Lower lobe of right lung (tissue), 2 donors: ENCODE results near the gene TMEM87A. TPM values are rescaled to one million over a fixed set of nuclear protein-coding genes. Genes with fewer than 3 reads are reported as not detected.
"Not testable (repeated sequence)": the region's sequence is repeated elsewhere in the genome, so short reads cannot be mapped to it uniquely, and the experiment has no call there.

ENCODE experiments used
- ATAC-seq, 2 donors: fragments of 200-7000 bp; cut with Tn5 transposase; one replicate each; pipeline ENCODE4 v1.9.1; 2020 to 2022; ENCODE audit warnings: mild to moderate bottlenecking in 2 of 2, moderate library complexity in 2 of 2
- DNase-seq: peaks from one replicate; pipeline ENCODE4 v3.0.0-alpha.2; 2020
- H3K27ac ChIP-seq: fragments of 200-600 bp; one replicate; pipeline ENCODE4 v1.8.0; 2022
- H3K27me3 ChIP-seq: fragments of 200-600 bp; one replicate; pipeline ENCODE4 v1.8.0; 2022; ENCODE audit warnings: low read depth
- H3K36me3 ChIP-seq: fragments of 200-600 bp; one replicate; pipeline ENCODE4 v1.8.0; 2022; ENCODE audit warnings: mild to moderate bottlenecking
- H3K4me1 ChIP-seq: fragments of 200-600 bp; one replicate; pipeline ENCODE4 v1.8.0; 2022
- H3K4me3 ChIP-seq: fragments of 200-600 bp; one replicate; pipeline ENCODE4 v1.8.0; 2022; ENCODE audit warnings: mild to moderate bottlenecking
- H3K9me3 ChIP-seq: fragments of 200-600 bp; one replicate; pipeline ENCODE4 v1.8.0; 2022
- intact Hi-C: fragments of 100-400 bp; cut with DNase I; formaldehyde crosslinking; loops from one replicate; pipeline ENCODE4 v1.11.0; 2022
- total RNA-seq: library from RNA; stranded (reverse); fragmentation: NEBNext Ultra II Directional; extraction: Animal tissue kit (Norgen Biotek cat#: 25700); gene quantifications from one replicate; pipeline ENCODE4 v1.2.1, GENCODE V29; 2021
- TF ChIP-seq, protein P1 (sequence below): fragments of 200-600 bp; IDR thresholded peaks from one replicate; pipeline ENCODE4 v1.8.0; 2022; ENCODE audit warnings: antibody characterized with exemption, mild to moderate bottlenecking
- donor health status: DM: no; HTN: yes; CAD: no; lungs with severe emphysema.

Gene TMEM87A
- total RNA-seq, 1 donor from 2014 or later, result 129 TPM

DNA sequence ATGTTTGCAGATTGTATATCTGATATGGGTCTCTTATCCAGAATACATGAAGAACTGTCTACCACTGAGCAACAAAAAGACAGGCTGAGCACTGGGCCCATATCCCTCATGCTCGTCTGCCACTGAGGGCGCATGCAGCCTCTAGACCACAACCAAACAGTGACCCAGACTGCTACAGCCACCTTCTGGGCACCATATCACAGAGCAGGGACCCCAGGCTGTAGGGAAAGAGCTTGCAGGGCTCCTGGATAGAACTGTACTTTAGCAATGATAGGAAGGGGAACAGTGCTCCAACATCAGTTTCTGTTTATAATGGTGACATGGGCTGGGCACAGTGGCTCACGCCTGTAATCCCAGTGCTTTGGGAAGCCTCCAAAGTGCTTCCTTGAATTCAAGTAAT, 40.2 kb upstream of the TMEM87A start:
- TF ChIP-seq, protein P1, sequence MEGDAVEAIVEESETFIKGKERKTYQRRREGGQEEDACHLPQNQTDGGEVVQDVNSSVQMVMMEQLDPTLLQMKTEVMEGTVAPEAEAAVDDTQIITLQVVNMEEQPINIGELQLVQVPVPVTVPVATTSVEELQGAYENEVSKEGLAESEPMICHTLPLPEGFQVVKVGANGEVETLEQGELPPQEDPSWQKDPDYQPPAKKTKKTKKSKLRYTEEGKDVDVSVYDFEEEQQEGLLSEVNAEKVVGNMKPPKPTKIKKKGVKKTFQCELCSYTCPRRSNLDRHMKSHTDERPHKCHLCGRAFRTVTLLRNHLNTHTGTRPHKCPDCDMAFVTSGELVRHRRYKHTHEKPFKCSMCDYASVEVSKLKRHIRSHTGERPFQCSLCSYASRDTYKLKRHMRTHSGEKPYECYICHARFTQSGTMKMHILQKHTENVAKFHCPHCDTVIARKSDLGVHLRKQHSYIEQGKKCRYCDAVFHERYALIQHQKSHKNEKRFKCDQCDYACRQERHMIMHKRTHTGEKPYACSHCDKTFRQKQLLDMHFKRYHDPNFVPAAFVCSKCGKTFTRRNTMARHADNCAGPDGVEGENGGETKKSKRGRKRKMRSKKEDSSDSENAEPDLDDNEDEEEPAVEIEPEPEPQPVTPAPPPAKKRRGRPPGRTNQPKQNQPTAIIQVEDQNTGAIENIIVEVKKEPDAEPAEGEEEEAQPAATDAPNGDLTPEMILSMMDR, result no peak
- no peaks in the 10 kb centered on the region for H3K9me3 ChIP-seq
- peaks cover 60% of the 10 kb centered on the region for H3K36me3 ChIP-seq
- ATAC-seq (peak in 1 of 2 donors; percentile 29), DNase-seq (no peak)
- H3K4me1 ChIP-seq, result no peaks in the 10 kb centered on the region
- intact Hi-C loops, result no loop called here
- no peak overlapping the region for H3K4me3 ChIP-seq
- H3K27me3 ChIP-seq, result no peaks in the 10 kb centered on the region
- H3K27ac ChIP-seq, result no peak overlapping the region

DNA sequence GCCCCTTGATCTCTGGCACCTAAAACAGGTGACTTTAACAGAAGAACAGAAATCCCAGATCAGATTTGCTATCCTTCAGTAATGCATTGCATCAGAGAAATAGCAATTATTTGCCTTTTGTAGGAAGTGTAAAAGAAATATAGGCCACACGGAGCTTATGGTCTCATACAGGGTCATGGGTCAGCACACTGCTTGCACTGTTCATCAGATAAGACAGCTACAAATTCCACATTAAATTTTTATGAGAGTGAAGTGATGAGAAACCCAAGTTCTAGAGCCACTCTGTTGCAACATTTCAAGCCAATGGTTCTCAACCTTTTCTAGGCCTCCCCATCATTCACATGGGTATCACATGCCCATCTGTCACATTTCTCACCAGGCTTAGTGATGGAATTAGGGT, 33.4 kb upstream of the TMEM87A start:
- H3K4me1 ChIP-seq, result no peaks in the 10 kb centered on the region
- intact Hi-C loops, result no loop called here
- H3K27me3 ChIP-seq, result no peaks in the 10 kb centered on the region
- TF ChIP-seq, protein P1, result no peak
- peaks cover 3% of the 10 kb centered on the region for H3K9me3 ChIP-seq
- H3K36me3 ChIP-seq, result peaks cover 58% of the 10 kb centered on the region
- H3K4me3 ChIP-seq, result no peak overlapping the region
- no peak overlapping the region for H3K27ac ChIP-seq
- ATAC-seq (no peak), DNase-seq (no peak)

DNA sequence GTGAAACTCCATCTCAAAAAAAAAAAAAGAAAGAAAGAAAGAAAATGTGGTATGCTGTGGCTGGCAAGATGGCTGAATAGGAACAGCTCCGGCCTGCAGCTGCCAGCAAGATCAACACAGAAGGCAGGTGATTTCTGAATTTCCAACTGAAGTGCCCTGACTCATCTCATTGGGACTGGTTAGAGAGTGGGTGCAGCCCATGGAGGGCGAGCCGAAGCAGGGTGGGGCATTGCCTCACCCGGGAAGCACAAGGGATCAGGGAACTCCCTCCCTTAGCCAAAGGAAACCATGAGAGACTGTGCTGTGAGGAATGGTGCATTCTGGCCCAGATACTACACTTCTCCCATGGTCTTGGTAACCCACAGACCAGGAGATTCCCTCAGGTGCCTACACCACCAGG, 27.8 kb upstream of the TMEM87A start:
- peak; percentile 70 for DNase-seq
- ATAC-seq, result peak; percentile 78 to 81
- H3K4me3 ChIP-seq, intact Hi-C loops, H3K4me1 ChIP-seq, H3K9me3 ChIP-seq, H3K27me3 ChIP-seq: not testable (repeated sequence)
- H3K27ac ChIP-seq, result peak overlapping the region; percentile 8
- peaks cover 39% of the 10 kb centered on the region for H3K36me3 ChIP-seq

DNA sequence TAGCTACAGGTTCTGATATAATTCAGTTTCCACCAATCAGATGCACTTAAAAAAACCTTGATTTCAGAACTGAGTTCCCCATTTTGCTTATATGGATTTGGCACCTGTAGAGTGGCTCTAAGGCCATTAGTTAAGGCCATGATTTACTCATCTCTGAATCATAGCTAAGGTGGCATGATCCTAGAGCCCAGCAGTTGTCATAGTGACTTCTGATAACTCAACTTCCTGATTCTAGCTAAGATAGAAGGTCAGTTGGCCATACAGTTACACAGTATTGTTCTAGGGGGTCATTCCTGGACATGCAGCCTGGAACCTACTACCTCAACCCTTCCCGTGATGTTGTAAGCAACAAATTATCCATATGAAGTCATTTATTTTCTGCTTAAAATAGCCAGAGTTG, 15.9 kb upstream of the TMEM87A start:
- ATAC-seq, result no peak
- Histone ChIP-seq H3K27me3 (no peaks in the 10 kb centered on the region), H3K4me1 (peaks cover 12% of the 10 kb centered on the region), H3K4me3 (no peak overlapping the region), H3K9me3 (no peaks in the 10 kb centered on the region), H3K36me3 (peaks cover 73% of the 10 kb centered on the region), H3K27ac (no peak overlapping the region)
- TF ChIP-seq, protein P1, result no peak
- no peak for DNase-seq
- intact Hi-C loops, result no loop called here

DNA sequence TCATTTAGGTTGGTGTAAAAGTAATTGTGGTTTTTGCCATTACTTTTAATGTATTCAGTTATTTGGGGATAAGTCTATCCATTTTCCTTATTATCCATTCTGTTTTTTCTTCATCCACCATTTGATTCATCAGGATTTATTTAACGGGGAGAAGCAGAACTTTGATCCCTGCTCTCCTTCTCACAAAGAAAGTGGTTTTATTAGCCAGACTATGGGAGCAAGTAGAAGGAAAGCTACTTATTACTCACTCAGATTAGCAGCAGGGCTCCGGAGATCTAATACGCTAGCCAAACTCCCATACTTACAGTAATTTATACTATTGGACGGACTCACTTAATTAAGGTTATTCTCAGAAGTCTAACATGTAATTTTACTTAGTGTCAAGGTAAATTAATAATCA, 14.7 kb upstream of the TMEM87A start:
- DNase-seq, result no peak
- no peaks in the 10 kb centered on the region for H3K27me3 ChIP-seq
- peaks cover 12% of the 10 kb centered on the region for H3K4me1 ChIP-seq
- no peak for ATAC-seq
- TF ChIP-seq, protein P1, result no peak
- no peak overlapping the region for H3K4me3 ChIP-seq
- H3K27ac ChIP-seq, result no peak overlapping the region
- intact Hi-C loops, result no loop called here
- no peaks in the 10 kb centered on the region for H3K9me3 ChIP-seq
- H3K36me3 ChIP-seq, result peaks cover 71% of the 10 kb centered on the region

DNA sequence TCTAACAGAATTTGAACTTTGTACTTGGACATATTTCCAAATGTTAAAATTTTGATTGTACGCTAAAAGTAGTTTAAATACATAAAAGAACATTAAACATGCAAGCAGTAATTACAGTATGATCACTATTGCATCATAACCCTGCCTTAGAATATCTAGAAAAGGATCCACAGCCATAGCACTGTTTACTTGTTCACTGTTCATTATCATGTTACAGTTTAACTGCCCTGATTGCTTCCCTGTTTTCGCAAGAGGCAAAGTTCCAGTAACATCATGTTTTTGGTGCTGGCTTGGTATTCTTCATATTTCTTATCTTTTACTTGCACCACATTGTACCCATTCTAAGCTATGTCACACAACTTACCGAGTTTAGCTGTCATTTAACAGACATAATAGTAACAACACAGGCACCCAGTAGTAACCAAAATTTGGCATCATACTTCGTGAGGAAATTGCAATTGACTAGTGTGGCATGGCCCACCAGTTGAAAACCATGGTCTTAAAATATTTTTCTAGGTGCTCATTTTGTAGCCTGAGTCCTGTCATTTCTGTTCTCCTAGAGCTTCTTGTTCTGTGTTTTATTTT, 13.3 kb upstream of the TMEM87A start:
- H3K4me1 ChIP-seq, result peaks cover 12% of the 10 kb centered on the region
- TF ChIP-seq, protein P1, result no peak
- no peaks in the 10 kb centered on the region for H3K9me3 ChIP-seq
- no peak overlapping the region for H3K4me3 ChIP-seq
- no peak overlapping the region for H3K27ac ChIP-seq
- no peaks in the 10 kb centered on the region for H3K27me3 ChIP-seq
- peaks cover 71% of the 10 kb centered on the region for H3K36me3 ChIP-seq
- peak in 1 of 2 donors; percentile 43 for ATAC-seq
- intact Hi-C loops, result no loop called here
- DNase-seq, result no peak
